GM18907 (cell line): Measurements from ENCODE around the gene NIPAL4.

ENCODE experiments used
- ATAC-seq: cut with Tn5 transposase; IDR thresholded peaks from one replicate; pipeline ENCODE4 v1.9.1; 2021; ENCODE audit warnings: mild to moderate bottlenecking, moderate library complexity; ENCODE audit not compliant: unreplicated experiment

NIPAL4 gene

GRCh38 chr5:157460921-157461792, 1.1 kb downstream of the NIPAL4 start:
- no peak for ATAC-seq

GRCh38 chr5:157463081-157463480, 3.1 kb downstream of the NIPAL4 start:
- no peak for ATAC-seq

- ATAC-seq: no peak
Observed at GRCh38 chr5:157463621-157464518, 3.9 kb downstream of the NIPAL4 start.

- peak; percentile 83 for ATAC-seq
Observed at GRCh38 chr5:157464519-157465171, 4.6 kb downstream of the NIPAL4 start.

GRCh38 chr5:157468293-157468965, 8.4 kb downstream of the NIPAL4 start:
- ATAC-seq: no peak

- ATAC-seq: no peak
Observed at GRCh38 chr5:157469073-157469472, 9.1 kb downstream of the NIPAL4 start.

- no peak for ATAC-seq
Observed at GRCh38 chr5:157469687-157470086, 9.7 kb downstream of the NIPAL4 start.

GRCh38 chr5:157470631-157471030, 10.6 kb downstream of the NIPAL4 start:
- no peak for ATAC-seq

GRCh38 chr5:157471709-157472108, 11.7 kb downstream of the NIPAL4 start:
- ATAC-seq: no peak

- no peak for ATAC-seq
Observed at GRCh38 chr5:157473383-157474320, 13.6 kb downstream of the NIPAL4 start.

GRCh38 chr5:157475432-157475831, 15.4 kb downstream of the NIPAL4 start:
- ATAC-seq: no peak

GRCh38 chr5:157476702-157477408, 16.8 kb downstream of the NIPAL4 start:
- peak; percentile 60 for ATAC-seq

GRCh38 chr5:157477814-157478494, 17.9 kb downstream of the NIPAL4 start:
- no peak for ATAC-seq

- no peak for ATAC-seq
Observed at GRCh38 chr5:157478726-157479125, 18.7 kb downstream of the NIPAL4 start.

GRCh38 chr5:157479166-157479565, 19.2 kb downstream of the NIPAL4 start:
- ATAC-seq: no peak

- ATAC-seq: no peak
Observed at GRCh38 chr5:157479612-157480510, 19.8 kb downstream of the NIPAL4 start.

GRCh38 chr5:157481265-157481664, 21.3 kb downstream of the NIPAL4 start:
- no peak for ATAC-seq
